ENCODE measurements around the gene HNRNPH2.

HNRNPH2 gene

GRCh38 chrX:101369687-101370086, 38.3 kb upstream of the HNRNPH2 start:
- no peak for FAIRE-seq
- DNase-seq (ENCODE audit: insufficient read length, low spot score) = no peak
- TF ChIP-seq CTCF (IDR thresholded peaks at IDR 0.05; ENCODE audit: insufficient read depth, missing control alignments) = no peak

DNA sequence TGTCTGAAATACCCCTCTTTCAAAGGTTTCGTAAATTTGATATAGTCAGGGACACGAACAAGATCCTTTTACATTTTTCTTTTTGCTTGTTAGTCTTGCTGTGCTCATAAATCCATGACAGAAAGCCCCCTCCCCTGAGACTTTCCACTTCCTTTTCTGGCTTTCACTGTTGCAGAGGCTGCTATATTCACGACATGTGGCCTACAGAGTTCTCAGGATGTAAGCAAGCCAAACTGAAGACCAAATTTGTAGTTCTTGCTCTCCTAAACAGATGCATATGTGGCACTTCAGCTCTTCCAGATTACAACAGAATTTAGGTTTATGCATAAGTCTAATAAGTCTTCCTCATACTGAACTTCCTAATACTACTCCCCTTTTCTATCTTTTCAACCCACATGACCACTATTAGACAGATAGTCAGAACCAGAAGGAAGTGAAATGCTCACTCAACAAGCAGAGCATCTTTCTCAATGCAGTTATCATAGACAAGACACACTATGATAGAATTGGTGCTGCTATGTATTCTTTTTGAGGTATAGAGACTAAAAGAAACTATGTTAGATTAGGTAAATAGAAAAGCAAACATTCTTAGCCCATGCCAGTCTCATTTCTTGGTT, 37.0 kb upstream of the HNRNPH2 start:
- DNase-seq (ENCODE audit: insufficient read length, low spot score) (no peak), FAIRE-seq (no peak)
- TF ChIP-seq CTCF (IDR thresholded peaks at IDR 0.05; ENCODE audit: insufficient read depth, missing control alignments) = no peak

GRCh38 chrX:101377547-101377946, 30.5 kb upstream of the HNRNPH2 start:
- DNase-seq (ENCODE audit: insufficient read length, low spot score) (no peak), FAIRE-seq (no peak)
- no peak for TF ChIP-seq CTCF (IDR thresholded peaks at IDR 0.05; ENCODE audit: insufficient read depth, missing control alignments)

- FAIRE-seq = no peak
- TF ChIP-seq CTCF (IDR thresholded peaks at IDR 0.05; ENCODE audit: insufficient read depth, missing control alignments) = no peak
- DNase-seq (ENCODE audit: insufficient read length, low spot score) = no peak
These were observed 24.3 kb upstream of the HNRNPH2 start for GRCh38 chrX:101383679-101384205.

DNA sequence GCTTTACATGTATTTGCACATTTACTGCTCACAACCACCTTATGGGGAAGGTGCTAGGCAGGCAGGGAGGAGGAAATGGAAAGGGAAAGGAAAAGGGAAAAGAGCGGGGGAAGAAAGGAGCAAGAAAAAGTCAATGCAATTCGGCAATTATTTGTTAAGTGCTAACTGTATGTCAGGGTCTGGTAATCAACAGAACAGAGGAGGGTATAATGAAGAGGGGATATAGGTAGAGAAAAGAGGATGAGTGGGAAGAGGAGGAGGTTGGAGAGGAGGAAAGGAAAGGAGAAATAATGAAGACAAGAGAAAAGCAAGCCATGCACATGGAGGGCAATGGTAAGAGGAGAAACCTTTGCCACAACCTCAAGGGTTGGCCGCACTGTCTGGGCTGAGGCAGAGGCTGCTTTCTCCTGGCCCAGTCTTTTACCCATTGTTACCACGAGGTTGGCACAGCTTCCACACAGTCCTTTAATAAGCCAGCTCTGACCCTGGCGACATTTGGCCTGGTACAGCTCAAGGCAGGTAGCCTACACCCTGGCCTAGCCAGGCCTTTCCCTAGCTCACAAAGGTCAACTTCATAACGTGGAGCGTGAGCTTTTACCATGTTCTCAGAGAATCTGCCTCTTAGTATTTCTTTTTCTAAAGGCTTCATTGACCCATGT, 22.9 kb upstream of the HNRNPH2 start:
- DNase-seq (ENCODE audit: insufficient read length, low spot score) (no peak), FAIRE-seq (no peak)
- no peak for TF ChIP-seq CTCF (IDR thresholded peaks at IDR 0.05; ENCODE audit: insufficient read depth, missing control alignments)

DNA sequence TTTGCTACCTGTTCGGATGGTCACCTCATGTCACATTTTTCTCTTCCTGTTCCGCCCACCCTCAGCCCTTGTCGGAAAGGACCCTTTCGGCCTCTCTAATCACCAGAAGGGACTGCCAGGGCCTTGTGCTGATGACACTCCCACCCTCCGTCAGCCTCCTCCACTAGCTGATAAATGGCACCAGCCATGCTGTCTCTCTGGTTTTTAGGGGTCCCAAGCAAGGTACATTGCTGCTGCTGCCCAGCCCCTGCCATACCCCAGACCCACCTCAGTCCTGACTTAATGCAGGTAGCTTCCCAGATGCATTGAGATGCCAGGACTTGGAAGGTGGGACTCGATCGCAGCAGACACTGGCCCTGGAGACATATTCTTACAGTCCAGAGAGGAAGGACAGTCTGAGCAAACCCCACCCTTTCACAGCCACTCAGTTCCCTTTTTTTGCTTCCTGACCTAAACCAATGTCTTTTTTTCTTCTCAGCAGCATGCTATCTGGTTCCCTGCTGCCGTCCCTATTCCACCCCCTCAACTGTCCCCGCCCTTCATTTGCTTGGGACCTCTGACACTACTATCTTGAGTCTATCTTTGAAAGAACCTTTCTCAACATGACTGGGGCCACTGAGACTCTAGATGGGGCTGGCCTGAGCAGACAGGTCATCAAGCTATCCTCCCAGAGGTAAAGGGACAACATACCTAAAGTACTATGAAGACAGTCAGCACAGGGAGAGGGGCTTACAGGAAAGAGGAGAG, 22.1 kb upstream of the HNRNPH2 start, which contains the start of gene BTK:
BTK (minus strand) TSS at position 397 of the 747 bp plus-strand sequence. CDS start 10,907 bp downstream, outside the sequence.
- no peak for FAIRE-seq
- no peak for TF ChIP-seq CTCF (IDR thresholded peaks at IDR 0.05; ENCODE audit: insufficient read depth, missing control alignments)
- no peak for DNase-seq (ENCODE audit: insufficient read length, low spot score)

All from D721Med (cell line).